MG63 (cell line): ENCODE measurements around the gene ANKRD52. TPM values are rescaled to one million over a fixed set of nuclear protein-coding genes. Genes with fewer than 3 reads are reported as not detected.
A peak's percentile ranks its signal among the peaks of the same experiment; 100 is the strongest.
"Not testable (repeated sequence)": the region's sequence is repeated elsewhere in the genome, so short reads cannot be mapped to it uniquely, and the experiment has no call there.

ENCODE experiments used
- DNase-seq: peaks from one replicate; pipeline ENCODE4 v3.0.0-alpha.2; 2020
- H3K27me3 ChIP-seq: fragments of 250-450 bp; sonication (Bioruptor Pico); 2 replicates; pipeline ENCODE4 v1.5.1; 2020; ENCODE audit warnings: mild to moderate bottlenecking, moderate library complexity
- H3K36me3 ChIP-seq: fragments of 250-450 bp; sonication (Bioruptor Pico); 2 replicates; pipeline ENCODE4 v1.5.1; 2020; ENCODE audit warnings: mild to moderate bottlenecking, moderate library complexity
- H3K4me3 ChIP-seq: fragments of 250-450 bp; sonication (Bioruptor Pico); 2 replicates; pipeline ENCODE4 v1.5.1; 2020; ENCODE audit warnings: mild to moderate bottlenecking, moderate library complexity
- H3K9me3 ChIP-seq: fragments of 250-450 bp; sonication (Bioruptor Pico); 2 replicates; pipeline ENCODE4 v1.5.1; 2020; ENCODE audit warnings: mild to moderate bottlenecking, moderate library complexity
- total RNA-seq: library from RNA; depleted of rRNA; stranded (reverse); fragments of >200 nt; shearing (Covaris generic); gene quantifications from 2 replicates; pipeline ENCODE4 v1.2.3, GENCODE V29; 2014; ENCODE audit warnings: low replicate concordance

ANKRD52 gene
- total RNA-seq, 1 experiment from 2014 or later, result 18.9 TPM

GRCh38 chr12:56204275-56204674, 53.9 kb downstream of the ANKRD52 start:
- no peaks in the 10 kb centered on the region for H3K27me3 ChIP-seq
- peaks cover 43% of the 10 kb centered on the region for H3K36me3 ChIP-seq
- H3K4me3 ChIP-seq, result no peak overlapping the region
- H3K9me3 ChIP-seq, result no peaks in the 10 kb centered on the region
- no peak for DNase-seq

GRCh38 chr12:56202838-56203237, 55.3 kb downstream of the ANKRD52 start:
- Histone ChIP-seq H3K27me3 (no peaks in the 10 kb centered on the region), H3K36me3 (peaks cover 32% of the 10 kb centered on the region), H3K4me3 (no peak overlapping the region), H3K9me3 (no peaks in the 10 kb centered on the region)
- DNase-seq, result no peak

GRCh38 chr12:56202366-56202765, 55.8 kb downstream of the ANKRD52 start:
- no peak for DNase-seq
- H3K9me3 ChIP-seq, result no peaks in the 10 kb centered on the region
- no peaks in the 10 kb centered on the region for H3K27me3 ChIP-seq
- H3K4me3 ChIP-seq, result no peak overlapping the region
- peaks cover 27% of the 10 kb centered on the region for H3K36me3 ChIP-seq

GRCh38 chr12:56198836-56199235, 59.3 kb downstream of the ANKRD52 start:
- no peak for DNase-seq
- H3K36me3 ChIP-seq, result no peaks in the 10 kb centered on the region
- H3K4me3 ChIP-seq, result no peak overlapping the region
- no peaks in the 10 kb centered on the region for H3K9me3 ChIP-seq
- no peaks in the 10 kb centered on the region for H3K27me3 ChIP-seq

- H3K36me3 ChIP-seq, result no peaks in the 10 kb centered on the region
- no peak overlapping the region for H3K4me3 ChIP-seq
- H3K27me3 ChIP-seq, result no peaks in the 10 kb centered on the region
- no peak for DNase-seq
- H3K9me3 ChIP-seq, result no peaks in the 10 kb centered on the region
These were observed 60.1 kb downstream of the ANKRD52 start for GRCh38 chr12:56197921-56198635.

- H3K4me3 ChIP-seq, H3K36me3 ChIP-seq, H3K27me3 ChIP-seq, H3K9me3 ChIP-seq: not testable (repeated sequence)
- peak; percentile 84 for DNase-seq
These were observed 61.2 kb downstream of the ANKRD52 start for GRCh38 chr12:56196818-56197550.

GRCh38 chr12:56193025-56193578, 65.1 kb downstream of the ANKRD52 start:
- Histone ChIP-seq H3K36me3 (no peaks in the 10 kb centered on the region), H3K9me3 (no peaks in the 10 kb centered on the region), H3K27me3 (no peaks in the 10 kb centered on the region), H3K4me3 (no peak overlapping the region)
- DNase-seq, result peak; percentile 52

- H3K36me3 ChIP-seq, result no peaks in the 10 kb centered on the region
- H3K4me3 ChIP-seq, result no peak overlapping the region
- H3K9me3 ChIP-seq, result no peaks in the 10 kb centered on the region
- DNase-seq, result no peak
- no peaks in the 10 kb centered on the region for H3K27me3 ChIP-seq
These were observed 65.6 kb downstream of the ANKRD52 start for GRCh38 chr12:56192582-56192981.

- DNase-seq, result no peak
- peak overlapping the region; percentile 81 for H3K4me3 ChIP-seq
These were observed 67.5 kb downstream of the ANKRD52 start for GRCh38 chr12:56190695-56191155.

GRCh38 chr12:56189918-56190694, 68.1 kb downstream of the ANKRD52 start:
- H3K27me3 ChIP-seq, result no peaks in the 10 kb centered on the region
- peak overlapping the region; percentile 81 for H3K4me3 ChIP-seq
- DNase-seq, result peak; percentile 74
- H3K9me3 ChIP-seq, result no peaks in the 10 kb centered on the region
- peaks cover 20% of the 10 kb centered on the region for H3K36me3 ChIP-seq

More at GRCh38 chr12:56190695-56191155, 67.5 kb downstream of the ANKRD52 start:
- peaks cover 17% of the 10 kb centered on the region for H3K36me3 ChIP-seq
- no peaks in the 10 kb centered on the region for H3K9me3 ChIP-seq
- H3K27me3 ChIP-seq, result no peaks in the 10 kb centered on the region

- Histone ChIP-seq H3K36me3 (peaks cover 28% of the 10 kb centered on the region), H3K4me3 (peak within 1 kb of the TSS; percentile 81), H3K9me3 (no peaks in the 10 kb centered on the region), H3K27me3 (no peaks in the 10 kb centered on the region)
- DNase-seq, result peak; percentile 84
These were observed 68.9 kb downstream of the ANKRD52 start, which contains the start of gene SMARCC2 for GRCh38 chr12:56189099-56189917. Gene SMARCC2 (minus strand): TSS chr12:56189483. CDS start chr12:56189461, 22 bp downstream.

GRCh38 chr12:56188778-56189098, 69.4 kb downstream of the ANKRD52 start:
- Histone ChIP-seq H3K36me3 (peaks cover 34% of the 10 kb centered on the region), H3K9me3 (no peaks in the 10 kb centered on the region), H3K27me3 (no peaks in the 10 kb centered on the region), H3K4me3 (peak overlapping the region; percentile 81)
- no peak for DNase-seq

GRCh38 chr12:56188131-56188777, 69.9 kb downstream of the ANKRD52 start:
- peaks cover 39% of the 10 kb centered on the region for H3K36me3 ChIP-seq
- DNase-seq, result no peak
- H3K27me3 ChIP-seq, result no peaks in the 10 kb centered on the region
- H3K4me3 ChIP-seq, result peak overlapping the region; percentile 81
- no peaks in the 10 kb centered on the region for H3K9me3 ChIP-seq
